Hematopoietic multipotent progenitor cell treated with erythropoietin and hydrocortisone succinate and interleukin-3 and kit ligand, for 8 days (in vitro differentiated cells): ENCODE measurements around the gene RIPOR3.
"Not testable (repeated sequence)": the region's sequence is repeated elsewhere in the genome, so short reads cannot be mapped to it uniquely, and the experiment has no call there.

ENCODE experiments used
- DNase-seq: peaks from one replicate; pipeline ENCODE4 v3.0.0-alpha.2; 2015

RIPOR3 gene

DNA sequence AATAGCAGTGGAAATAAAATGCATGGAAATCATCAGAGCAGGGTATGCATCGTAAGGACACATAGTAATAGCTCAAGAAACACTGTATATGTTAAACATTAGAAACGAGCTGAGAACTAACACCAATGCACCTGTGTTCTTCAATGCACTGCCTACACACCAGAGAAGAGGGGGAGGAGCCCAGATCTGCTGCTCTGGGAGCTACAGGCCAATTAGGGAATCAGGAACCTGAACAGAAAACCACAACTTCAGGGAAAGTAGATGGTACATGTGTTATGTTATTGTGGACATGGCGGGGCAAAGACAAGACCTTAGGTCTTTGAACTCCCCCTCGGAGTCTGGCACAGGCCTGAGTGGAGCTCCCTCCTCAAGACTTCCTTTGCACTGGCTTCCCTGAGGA is 39.7 kb downstream of the RIPOR3 start:
- DNase-seq: no peak

- DNase-seq: no peak
These were observed 41.8 kb downstream of the RIPOR3 start for GRCh38 chr20:50649590-50649989.

DNA sequence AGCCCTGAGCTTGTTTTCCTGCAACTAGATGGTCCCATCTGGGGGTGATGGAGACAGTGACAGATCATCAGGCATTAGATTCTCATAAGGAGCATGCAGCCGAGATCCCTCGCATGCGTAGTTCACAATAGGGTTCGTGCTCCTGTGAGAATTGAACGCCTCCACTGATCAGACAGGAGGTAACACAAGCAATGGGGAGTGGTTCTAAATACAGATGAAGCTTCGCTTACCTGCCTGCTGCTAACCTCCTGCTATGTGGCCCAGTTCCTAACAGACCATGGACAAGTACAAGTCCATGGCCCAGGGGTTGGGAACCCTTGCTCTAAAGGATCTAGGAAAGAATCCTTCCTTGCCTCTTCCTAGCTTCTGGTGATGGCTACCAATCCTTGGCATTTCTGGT is 42.7 kb downstream of the RIPOR3 start:
- no peak for DNase-seq

- no peak for DNase-seq
These were observed 44.8 kb downstream of the RIPOR3 start for GRCh38 chr20:50646483-50646996.

DNA sequence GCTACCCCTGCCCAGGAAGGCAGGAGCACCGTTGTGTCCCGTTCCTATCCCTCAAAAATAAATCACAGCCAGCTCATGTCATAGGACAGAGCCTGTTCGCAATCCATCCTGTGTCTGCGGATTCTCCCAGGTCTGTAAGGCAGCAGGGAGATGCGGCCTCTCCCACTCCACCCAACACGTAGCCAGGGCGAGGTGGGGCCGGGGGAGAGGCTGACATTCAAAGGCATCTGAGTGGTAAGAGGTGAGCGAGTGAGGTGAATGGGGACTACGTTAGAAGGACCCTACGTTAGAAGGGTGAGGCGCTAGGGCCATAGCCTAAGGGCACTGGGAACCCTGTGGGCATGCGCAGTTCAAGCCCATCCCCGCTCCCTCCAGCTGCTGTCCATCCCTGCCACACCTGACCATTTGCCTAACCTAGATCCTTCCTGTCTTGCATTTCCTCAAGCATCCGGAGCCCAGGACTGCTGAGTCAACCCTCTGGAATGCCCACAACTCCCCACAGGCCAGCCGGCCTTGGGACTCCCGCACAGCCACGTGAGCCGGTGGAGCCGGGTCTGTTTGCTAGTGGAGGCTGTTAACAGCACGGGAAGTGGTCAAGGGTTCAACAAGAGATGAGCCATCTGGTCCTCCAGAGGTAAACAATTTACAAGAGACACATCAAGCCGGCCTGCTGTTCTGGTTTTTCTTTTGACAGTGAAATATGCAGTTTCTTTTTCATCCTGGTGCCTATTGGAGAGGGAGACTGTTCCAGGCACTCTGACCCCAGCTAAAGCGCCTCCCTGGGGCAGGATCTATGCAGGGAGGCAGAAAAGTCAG is 45.9 kb downstream of the RIPOR3 start:
- DNase-seq: no peak

GRCh38 chr20:50642288-50642803 is 49.0 kb downstream of the RIPOR3 start:
- no peak for DNase-seq

GRCh38 chr20:50641625-50642287 is 49.6 kb downstream of the RIPOR3 start:
- not testable (repeated sequence) for DNase-seq

DNA sequence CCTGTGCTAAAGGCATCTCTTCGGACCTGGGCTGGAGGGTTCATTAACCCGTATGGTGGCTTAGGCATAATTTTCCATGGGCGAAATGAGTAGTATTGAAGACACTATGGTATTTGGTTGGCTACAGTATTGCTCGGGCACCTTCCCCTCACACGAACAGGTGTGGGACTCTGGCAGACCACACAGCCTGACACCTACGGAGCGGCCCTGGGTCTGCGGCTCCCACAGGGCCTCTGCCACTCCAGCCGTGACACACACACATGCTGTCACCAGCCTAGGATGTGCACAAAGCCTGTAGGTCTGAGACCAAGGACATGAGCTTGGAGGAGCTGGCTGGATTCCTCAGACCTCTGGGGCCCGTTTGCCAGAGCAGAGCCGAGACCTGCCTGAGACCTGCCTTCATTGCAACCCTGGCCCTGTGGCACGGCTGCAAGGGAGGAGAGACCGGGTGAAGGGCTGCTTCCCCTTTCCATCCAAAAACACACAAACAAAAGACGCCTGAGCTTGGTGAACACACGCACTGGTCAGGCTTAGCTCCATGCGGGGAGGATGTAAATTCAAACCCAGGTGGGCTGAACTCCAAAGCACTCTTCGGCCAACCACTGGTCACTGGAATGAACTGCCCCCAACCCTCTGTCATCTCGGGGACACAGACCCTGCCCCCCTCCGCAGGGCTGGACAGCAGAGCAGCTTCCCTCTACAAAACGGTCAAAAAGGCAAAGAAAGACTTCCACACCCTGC is 51.2 kb downstream of the RIPOR3 start:
- DNase-seq: not testable (repeated sequence)

DNA sequence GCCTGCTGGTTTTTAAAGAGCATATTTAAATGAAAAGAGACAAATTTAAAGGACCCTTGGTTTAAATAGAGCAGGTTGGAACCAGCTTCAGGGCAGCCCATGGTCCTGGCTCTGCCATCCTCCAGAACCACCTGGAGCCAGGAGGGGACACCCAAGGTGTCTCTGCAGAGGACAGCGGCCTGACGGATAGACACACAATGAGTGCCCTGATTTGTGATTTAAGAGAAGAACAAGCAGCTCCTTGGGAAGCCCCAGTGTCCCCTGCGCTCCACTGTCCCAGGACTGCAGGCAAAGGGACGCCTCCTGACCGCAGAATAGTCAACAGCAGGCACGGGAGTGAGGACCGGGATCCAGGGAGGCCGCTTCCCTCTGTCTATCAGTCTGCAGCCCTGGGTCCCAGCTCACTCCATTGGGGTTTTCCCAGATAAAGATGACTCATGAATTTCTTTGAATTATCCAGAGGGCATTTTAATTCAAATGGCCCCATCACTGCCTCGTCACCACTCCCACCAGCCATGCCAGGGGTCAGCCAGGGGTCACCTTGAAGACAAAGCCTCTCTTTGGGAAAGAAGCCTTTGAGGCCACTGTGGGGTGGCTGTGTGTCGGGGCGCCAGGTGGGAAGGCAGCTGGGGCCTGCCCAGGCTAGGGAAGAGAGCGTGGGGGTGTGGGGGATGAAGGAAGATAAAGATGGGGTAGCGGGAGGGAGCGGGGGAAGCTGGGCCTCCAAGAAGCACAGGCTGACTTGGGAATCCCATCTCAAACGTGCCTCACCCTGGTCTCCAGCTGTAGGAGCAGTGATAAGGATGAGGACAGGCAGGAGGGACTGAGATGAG is 53.1 kb downstream of the RIPOR3 start:
- peak; percentile 39 for DNase-seq

DNA sequence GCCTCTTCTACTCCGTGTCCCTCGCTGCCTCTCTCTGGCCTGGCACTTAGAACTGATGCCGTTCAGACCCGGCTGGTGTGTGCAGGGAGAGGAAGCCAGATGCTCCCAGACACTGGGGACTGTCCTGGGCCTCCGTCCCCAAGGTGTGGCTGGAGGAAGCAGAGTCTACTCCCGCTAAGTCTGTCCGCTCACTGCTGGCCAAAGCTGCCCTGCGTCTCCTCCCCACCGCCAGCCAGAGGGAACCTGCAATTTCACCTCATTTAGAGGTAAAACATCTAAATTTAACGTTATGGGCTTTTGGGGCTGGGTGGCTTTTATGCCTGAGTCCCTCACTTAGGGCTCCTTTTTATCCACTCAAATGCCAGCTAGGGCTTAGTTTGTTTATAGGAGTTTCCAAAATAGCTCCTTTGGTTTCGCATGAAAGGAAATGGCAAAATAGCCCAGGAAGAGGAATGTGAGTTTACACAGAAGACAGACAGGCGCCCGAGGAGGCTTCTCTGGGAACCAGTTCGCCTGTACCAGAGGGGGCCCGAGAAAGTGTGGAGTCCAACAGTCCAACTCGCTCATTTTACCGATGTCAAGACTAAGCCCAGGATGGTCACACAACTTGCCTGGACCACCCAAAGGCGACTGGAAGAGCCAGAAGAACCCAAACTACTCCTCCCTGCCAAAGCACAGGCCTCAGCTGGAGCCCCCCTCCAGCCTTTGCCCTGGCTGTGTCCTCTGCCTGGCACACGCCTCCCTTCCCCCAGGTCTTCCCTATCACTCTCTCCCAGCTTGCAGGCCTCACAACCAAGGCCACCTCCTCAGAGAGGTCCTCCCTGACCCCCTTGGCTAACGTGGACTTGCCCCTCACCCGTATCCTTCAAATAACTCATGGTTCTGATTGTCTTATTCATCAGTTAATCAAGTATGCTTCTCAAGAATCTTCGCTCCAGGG is 54.5 kb downstream of the RIPOR3 start:
- peak; percentile 36 for DNase-seq

DNA sequence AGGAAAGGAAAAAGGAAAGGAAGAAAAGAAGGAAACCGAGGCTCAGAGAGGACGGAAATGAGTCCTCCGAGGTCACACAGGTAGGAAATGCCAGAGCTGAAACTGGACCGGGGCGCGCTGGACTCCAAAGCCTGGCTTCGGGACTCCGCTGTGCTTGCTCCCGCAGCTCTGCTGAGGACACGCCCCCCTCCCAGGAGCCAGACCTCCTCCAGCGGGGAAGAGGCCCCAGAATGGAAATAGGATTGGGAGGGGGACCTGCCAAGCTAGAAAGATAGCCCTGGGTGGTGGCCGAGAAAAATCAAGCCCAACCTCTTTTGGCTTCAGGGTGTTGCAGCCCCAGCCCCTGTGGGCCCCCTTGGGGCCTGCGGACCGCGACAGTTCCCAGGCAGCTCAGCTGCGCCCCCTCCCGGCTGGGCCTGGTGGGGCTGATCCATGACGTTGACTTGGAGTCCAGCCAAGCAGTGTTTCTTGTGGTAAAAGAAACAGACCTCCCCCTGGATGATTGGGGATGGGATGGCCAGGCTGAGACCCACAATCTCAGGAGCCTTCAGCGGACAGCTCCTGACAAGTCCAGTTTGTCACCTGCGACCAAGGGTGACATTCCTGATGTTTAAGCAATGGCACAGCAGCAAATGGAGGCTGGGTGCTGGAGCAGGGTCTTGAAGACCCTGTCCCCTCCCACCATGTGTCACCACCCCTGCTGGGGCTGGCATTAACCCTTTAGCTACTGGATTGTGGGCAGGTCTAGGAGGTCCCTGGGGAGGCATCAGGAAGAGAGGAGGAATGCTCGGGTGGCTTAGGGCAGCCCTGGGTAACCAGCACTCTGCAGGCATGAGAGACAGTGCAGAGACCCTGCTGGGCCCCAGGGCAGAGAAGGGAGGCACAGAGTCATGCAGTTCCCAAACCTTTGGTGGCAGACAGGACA is 55.4 kb downstream of the RIPOR3 start:
- DNase-seq: peak; percentile 77

GRCh38 chr20:50635014-50635557 is 56.3 kb downstream of the RIPOR3 start:
- DNase-seq: no peak

DNA sequence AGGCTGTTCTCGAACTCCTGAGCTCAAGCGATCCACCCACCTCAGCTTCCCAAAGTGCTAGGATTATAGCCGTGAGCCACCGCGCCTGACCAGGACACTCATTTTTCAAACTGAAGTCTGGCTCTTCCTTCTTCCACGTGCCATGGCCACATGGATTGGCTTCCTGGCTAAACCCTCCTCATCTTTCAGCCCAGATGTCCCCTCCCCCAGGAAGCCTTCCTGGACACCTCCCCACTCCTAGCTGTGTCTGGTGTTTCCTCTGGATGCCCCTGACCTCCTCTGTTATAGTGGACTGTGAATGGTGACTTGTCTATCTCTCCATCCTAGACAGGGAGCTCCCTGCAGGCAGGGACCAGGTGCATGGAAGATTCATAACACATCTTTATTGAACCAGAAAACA is 57.2 kb downstream of the RIPOR3 start:
- DNase-seq: no peak

DNA sequence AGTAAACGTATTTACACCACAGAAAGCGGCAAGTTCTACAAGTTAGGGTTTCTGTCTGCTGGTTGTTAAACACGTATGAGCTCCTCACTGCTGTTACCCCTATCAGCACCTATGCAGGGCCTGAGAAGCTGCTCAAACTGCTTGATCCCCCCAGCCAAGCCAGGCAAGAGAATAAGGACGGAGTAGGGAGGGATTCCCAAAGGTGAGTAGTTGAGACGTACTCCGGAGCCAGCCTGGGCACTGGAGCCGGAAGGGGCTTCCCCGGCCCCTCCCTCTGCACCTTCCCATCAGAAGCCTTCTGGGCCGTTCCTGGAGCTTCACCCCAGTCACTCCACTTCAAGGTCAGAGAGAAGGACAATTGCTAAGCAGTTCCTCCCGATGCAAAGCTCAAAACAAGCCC is 58.0 kb downstream of the RIPOR3 start:
- DNase-seq: no peak

DNA sequence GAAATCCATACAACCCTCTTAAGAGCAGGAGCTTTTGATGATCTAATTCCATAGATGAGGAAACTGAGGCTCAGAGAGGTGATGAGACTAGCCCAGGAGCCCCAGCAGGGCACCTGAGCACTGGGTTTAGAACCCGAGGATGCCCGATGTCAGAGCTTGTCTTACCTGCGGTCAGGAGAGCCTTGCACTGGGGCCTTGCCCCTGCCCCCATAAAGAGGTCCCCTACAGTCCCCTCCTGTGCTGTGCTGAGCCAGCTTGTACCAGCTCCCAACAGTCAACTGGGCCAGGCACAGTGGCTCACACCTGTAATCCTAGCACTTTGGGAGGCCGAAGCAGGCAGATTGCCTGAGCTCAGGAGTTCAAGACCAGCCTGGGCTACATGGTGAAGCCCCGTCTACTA is 58.6 kb downstream of the RIPOR3 start:
- DNase-seq: no peak

DNA sequence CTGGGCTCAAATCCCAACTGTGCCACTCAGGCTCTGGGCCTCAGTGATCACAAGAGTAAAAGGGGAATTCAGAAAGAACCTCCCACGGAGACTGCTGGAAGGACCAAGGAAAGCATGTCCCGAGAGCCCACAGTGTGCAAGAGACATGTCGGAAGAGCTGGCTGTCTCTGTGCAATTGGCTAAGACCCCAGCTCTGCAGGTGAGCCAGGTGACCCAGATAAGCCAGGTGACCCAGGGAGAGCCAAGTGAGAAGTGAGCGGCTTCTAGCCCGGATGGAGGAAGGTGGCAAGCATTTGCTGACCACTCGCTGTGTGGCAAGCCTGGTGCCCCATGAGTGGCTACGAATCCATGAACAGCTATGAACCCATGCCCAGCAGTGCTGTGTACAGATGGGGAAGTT is 59.1 kb downstream of the RIPOR3 start:
- no peak for DNase-seq

DNA sequence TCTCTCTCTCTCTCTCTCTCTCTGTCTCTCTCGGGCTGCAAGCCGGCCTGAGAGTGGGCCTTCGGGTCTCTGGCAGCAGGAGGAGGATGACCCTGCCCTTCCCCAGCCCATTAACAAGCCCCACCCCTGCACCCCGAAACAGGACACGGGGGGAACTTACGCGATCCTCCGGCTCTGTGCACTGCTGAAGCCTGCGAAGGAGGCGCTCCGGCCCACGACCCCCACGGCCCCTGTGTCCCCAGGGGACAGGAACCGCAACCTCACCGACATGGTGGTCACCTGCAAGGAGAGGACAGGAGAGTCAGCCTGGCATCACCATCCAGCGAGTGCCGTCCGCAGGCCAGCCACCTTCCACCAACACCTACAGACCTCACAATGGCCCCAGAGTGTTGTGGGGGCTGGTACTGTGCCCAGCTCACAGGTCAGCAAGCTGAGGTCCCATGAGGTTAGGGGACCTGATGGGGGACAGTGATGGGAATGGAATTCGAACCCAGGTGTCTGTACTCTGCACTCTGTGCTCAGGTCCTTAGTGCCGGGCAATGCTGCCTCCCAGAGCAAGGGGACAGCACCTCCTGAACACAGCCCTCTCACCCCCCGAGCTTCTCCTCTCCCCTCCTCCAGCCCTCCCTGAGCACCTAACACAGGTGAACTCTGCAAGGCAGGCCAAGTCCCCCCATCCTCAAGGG is 60.6 kb downstream of the RIPOR3 start:
- DNase-seq: no peak

DNA sequence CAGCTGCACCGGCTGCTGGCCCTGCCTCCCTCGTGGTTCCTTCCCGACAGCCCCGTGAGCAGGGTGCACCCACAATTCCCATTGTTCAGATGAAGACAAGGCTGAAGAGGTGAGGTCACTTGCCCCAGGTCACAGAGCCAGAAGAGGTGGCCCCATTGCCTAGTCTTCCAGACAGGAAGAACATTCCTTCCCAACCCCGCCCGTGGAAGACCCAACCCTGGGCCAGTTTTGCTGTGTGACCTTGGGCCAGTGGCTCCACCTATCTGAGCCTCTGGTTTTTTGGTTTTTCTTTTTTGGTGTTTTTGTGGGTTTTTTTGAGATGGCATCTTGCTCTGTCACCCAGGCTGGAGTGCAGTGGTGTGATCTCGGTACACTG is 61.7 kb downstream of the RIPOR3 start:
- DNase-seq: no peak
